Muscle of leg (tissue), 9 donors: Measurements from ENCODE around the gene PYM1. TPM values are rescaled to one million over a fixed set of nuclear protein-coding genes. Genes with fewer than 3 reads are reported as not detected.

ENCODE experiments used
- polyA plus RNA-seq, 8 donors: library from polyadenylated mRNA; unstranded; fragments of 120-200 nt; gene quantifications; one replicate each; pipeline versions ENCODE4 v1.2.1 to v1.2.3, GENCODE V29; 2013; ENCODE audit warnings: inconsistent platforms in 1 of 8, low replicate concordance in 1 of 8; ENCODE audit not compliant: insufficient read length in 8 of 8, insufficient read depth in 1 of 8
- total RNA-seq: library from RNA; stranded (reverse); fragments of 120-200 nt; gene quantifications from one replicate; pipeline ENCODE4 v1.2.4, GENCODE V29; 2013

PYM1 gene
- total and polyA plus RNA-seq, 9 donors = 22.1 to 26.8 (median 23.7) TPM

Other genes starting within 250 kb of the PYM1 start
- 255 TPM for gene ITGA7, start 220.0 kb downstream of the PYM1 start, total RNA-seq
- gene ITGA7, start 220.0 kb downstream of the PYM1 start, polyA plus RNA-seq = 100 to 1,000 TPM; 195 to 461 (median 377) TPM
- 135 TPM for gene BLOC1S1, start 211.8 kb downstream of the PYM1 start, total RNA-seq
- gene BLOC1S1, start 211.8 kb downstream of the PYM1 start, polyA plus RNA-seq = 100 to 1,000 TPM in 7 of 8 donors, 10 to 100 TPM in 1; 97.2 to 133 (median 115) TPM
- gene RDH5, start 207.5 kb downstream of the PYM1 start, total RNA-seq = 22.0 TPM
- gene RDH5, start 207.5 kb downstream of the PYM1 start, polyA plus RNA-seq = 10 to 100 TPM in 6 of 8 donors, 1 to 10 TPM in 2; 8.6 to 45.9 (median 17.9) TPM
- gene CD63, start 198.9 kb downstream of the PYM1 start, total RNA-seq = 905 TPM
- gene CD63, start 198.9 kb downstream of the PYM1 start, polyA plus RNA-seq = 100 to 1,000 TPM; 751 to 916 (median 844) TPM
- gene GDF11, start 184.8 kb downstream of the PYM1 start, total RNA-seq = 4.5 TPM
- 10 to 100 TPM in 6 of 8 donors, 1 to 10 TPM in 2; 8.3 to 12.4 (median 10.7) TPM for gene GDF11, start 184.8 kb downstream of the PYM1 start, polyA plus RNA-seq
- gene SARNP, start 110.2 kb downstream of the PYM1 start, total RNA-seq = 81.6 TPM
- gene SARNP, start 110.2 kb downstream of the PYM1 start, polyA plus RNA-seq = 100 to 1,000 TPM in 1 of 8 donors, 10 to 100 TPM in 7; 66.6 to 104 (median 81.0) TPM
- gene ORMDL2, start 109.9 kb downstream of the PYM1 start, total RNA-seq = 17.0 TPM
- 10 to 100 TPM; 13.5 to 19.3 (median 17.4) TPM for gene ORMDL2, start 109.9 kb downstream of the PYM1 start, polyA plus RNA-seq
- 25.1 TPM for gene DNAJC14, start 98.3 kb downstream of the PYM1 start, total RNA-seq
- 10 to 100 TPM; 17.3 to 25.9 (median 23.3) TPM for gene DNAJC14, start 98.3 kb downstream of the PYM1 start, polyA plus RNA-seq
- 2.7 TPM for gene MMP19, start 85.0 kb downstream of the PYM1 start, total RNA-seq
- gene MMP19, start 85.0 kb downstream of the PYM1 start, polyA plus RNA-seq = 1 to 10 TPM; 1.0 to 2.9 (median 1.9) TPM
- 13.3 TPM for gene DGKA, start 3.3 kb upstream of the PYM1 start, total RNA-seq
- 10 to 100 TPM; 10.8 to 29.6 (median 15.7) TPM for gene DGKA, start 3.3 kb upstream of the PYM1 start, polyA plus RNA-seq
- 0.62 TPM for gene PMEL, start 38.1 kb upstream of the PYM1 start, total RNA-seq
- 10 to 100 TPM in 1 of 8 donors, 1 to 10 TPM in 6, under 1 TPM in 1; 0.72 to 16.2 (median 1.3) TPM for gene PMEL, start 38.1 kb upstream of the PYM1 start, polyA plus RNA-seq
- gene CDK2, start 38.9 kb upstream of the PYM1 start, total RNA-seq = 20.8 TPM
- 10 to 100 TPM; 24.9 to 34.4 (median 31.4) TPM for gene CDK2, start 38.9 kb upstream of the PYM1 start, polyA plus RNA-seq
- gene RAB5B, start 46.2 kb upstream of the PYM1 start, total RNA-seq = 62.1 TPM
- gene RAB5B, start 46.2 kb upstream of the PYM1 start, polyA plus RNA-seq = 100 to 1,000 TPM; 108 to 116 (median 113) TPM
- 19.3 TPM for gene SUOX, start 69.4 kb upstream of the PYM1 start, total RNA-seq
- gene SUOX, start 69.4 kb upstream of the PYM1 start, polyA plus RNA-seq = 10 to 100 TPM; 13.1 to 18.0 (median 14.5) TPM
- 2.2 TPM for gene IKZF4, start 93.1 kb upstream of the PYM1 start, total RNA-seq
- gene IKZF4, start 93.1 kb upstream of the PYM1 start, polyA plus RNA-seq = 1 to 10 TPM; 5.0 to 8.7 (median 7.1) TPM
- gene RPS26, start 114.0 kb upstream of the PYM1 start, total RNA-seq = 255 TPM
- 100 to 1,000 TPM in 5 of 8 donors, 10 to 100 TPM in 3; 84.2 to 522 (median 202) TPM for gene RPS26, start 114.0 kb upstream of the PYM1 start, polyA plus RNA-seq
- 126 TPM for gene ERBB3, start 152.3 kb upstream of the PYM1 start, total RNA-seq
- 100 to 1,000 TPM; 116 to 224 (median 149) TPM for gene ERBB3, start 152.3 kb upstream of the PYM1 start, polyA plus RNA-seq
- 97.2 TPM for gene PA2G4, start 176.7 kb upstream of the PYM1 start, total RNA-seq
- 100 to 1,000 TPM in 7 of 8 donors, 10 to 100 TPM in 1; 97.8 to 128 (median 119) TPM for gene PA2G4, start 176.7 kb upstream of the PYM1 start, polyA plus RNA-seq
- 9,217 TPM for gene RPL41, start 188.7 kb upstream of the PYM1 start, total RNA-seq
- gene RPL41, start 188.7 kb upstream of the PYM1 start, polyA plus RNA-seq = 1,000 to 10,000 TPM; 4,607 to 7,530 (median 5,394) TPM
- 4.2 TPM for gene ZC3H10, start 190.4 kb upstream of the PYM1 start, total RNA-seq
- gene ZC3H10, start 190.4 kb upstream of the PYM1 start, polyA plus RNA-seq = 1 to 10 TPM; 4.1 to 7.7 (median 4.8) TPM
- gene ESYT1, start 200.4 kb upstream of the PYM1 start, total RNA-seq = 63.7 TPM
- gene ESYT1, start 200.4 kb upstream of the PYM1 start, polyA plus RNA-seq = 10 to 100 TPM; 75.3 to 90.9 (median 86.2) TPM
- 682 TPM for gene MYL6B, start 224.7 kb upstream of the PYM1 start, total RNA-seq
- gene MYL6B, start 224.7 kb upstream of the PYM1 start, polyA plus RNA-seq = 1,000 to 10,000 TPM in 2 of 8 donors, 100 to 1,000 TPM in 6; 543 to 1,374 (median 850) TPM
- 1,791 TPM for gene MYL6, start 230.5 kb upstream of the PYM1 start, total RNA-seq
- gene MYL6, start 230.5 kb upstream of the PYM1 start, polyA plus RNA-seq = 1,000 to 10,000 TPM; 1,431 to 2,233 (median 1,647) TPM